ENCODE data around the gene SHMT2.

DNA sequence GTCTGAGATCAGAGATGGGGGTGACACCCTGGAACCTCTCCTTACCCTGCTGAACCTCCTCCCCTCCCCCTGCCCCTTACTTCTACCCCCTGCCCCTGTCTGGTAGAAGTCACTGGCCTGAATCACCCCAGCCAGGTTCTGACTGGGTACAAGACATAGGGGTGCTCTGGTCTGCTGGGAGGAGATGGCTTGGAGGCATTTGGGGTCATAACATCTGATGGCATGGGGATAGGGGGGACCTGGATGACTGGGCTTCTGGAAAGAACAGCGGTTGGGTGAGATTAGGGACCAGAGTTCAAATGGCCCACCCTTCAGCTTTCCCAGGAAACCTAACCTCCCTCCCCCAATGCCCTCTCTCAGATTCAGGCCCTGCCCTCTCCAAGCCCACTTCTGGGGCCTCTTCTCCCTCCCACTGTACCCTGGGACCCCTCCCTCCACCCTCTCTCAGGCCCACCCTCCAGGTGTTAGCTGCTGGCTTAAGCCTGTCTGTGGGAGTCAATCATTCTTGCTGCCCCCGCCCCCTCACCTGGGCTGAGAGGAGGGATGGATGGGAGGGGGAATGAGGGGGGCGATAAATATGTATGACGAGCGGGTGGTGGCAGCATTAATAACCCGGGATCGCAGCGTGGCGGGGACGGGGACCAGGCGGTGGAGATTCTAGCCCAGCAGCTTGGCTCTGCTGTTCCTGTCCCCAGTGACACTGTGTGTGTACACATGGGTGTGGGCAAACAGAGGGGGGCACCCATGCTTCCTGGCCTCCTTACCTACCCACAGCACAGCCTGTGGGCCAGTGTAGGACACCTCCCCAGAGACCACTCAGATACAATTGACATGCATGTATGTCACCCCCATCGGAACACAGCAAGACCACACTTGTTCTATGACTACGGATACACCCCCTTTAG, 7.0 kb upstream of the SHMT2 start:
- TF ChIP-seq POLR2A (IDR thresholded peaks at IDR 0.05): no peak
- TF ChIP-seq, protein P1, sequence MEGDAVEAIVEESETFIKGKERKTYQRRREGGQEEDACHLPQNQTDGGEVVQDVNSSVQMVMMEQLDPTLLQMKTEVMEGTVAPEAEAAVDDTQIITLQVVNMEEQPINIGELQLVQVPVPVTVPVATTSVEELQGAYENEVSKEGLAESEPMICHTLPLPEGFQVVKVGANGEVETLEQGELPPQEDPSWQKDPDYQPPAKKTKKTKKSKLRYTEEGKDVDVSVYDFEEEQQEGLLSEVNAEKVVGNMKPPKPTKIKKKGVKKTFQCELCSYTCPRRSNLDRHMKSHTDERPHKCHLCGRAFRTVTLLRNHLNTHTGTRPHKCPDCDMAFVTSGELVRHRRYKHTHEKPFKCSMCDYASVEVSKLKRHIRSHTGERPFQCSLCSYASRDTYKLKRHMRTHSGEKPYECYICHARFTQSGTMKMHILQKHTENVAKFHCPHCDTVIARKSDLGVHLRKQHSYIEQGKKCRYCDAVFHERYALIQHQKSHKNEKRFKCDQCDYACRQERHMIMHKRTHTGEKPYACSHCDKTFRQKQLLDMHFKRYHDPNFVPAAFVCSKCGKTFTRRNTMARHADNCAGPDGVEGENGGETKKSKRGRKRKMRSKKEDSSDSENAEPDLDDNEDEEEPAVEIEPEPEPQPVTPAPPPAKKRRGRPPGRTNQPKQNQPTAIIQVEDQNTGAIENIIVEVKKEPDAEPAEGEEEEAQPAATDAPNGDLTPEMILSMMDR (IDR thresholded peaks at IDR 0.05): no peak
- no peak for TF ChIP-seq POLR2AphosphoS5 (IDR thresholded peaks at IDR 0.05)
- no peak for TF ChIP-seq EP300 (IDR thresholded peaks at IDR 0.05)
